SK-N-SH (cell line): ENCODE measurements around the gene KCNT1. TPM values are rescaled to one million over a fixed set of nuclear protein-coding genes. Genes with fewer than 3 reads are reported as not detected.

ENCODE experiments used
- CTCF ChIA-PET: fragments of 300-600, 350-600 bp; formaldehyde crosslinking; extraction: SDS; loops from one replicate; lab custom pipeline; 2021; lab: Yijun Ruan, JAX
- POLR2A ChIA-PET: fragments of 350-600 bp; sonication (Branson Sonifier 250); formaldehyde crosslinking; extraction: SDS; loops from one replicate; lab custom pipeline; 2020; ENCODE audit warnings: antibody characterized with exemption, inconsistent platforms; lab: Yijun Ruan, JAX
- DNase-seq: peaks from one replicate; pipeline ENCODE4 v3.0.0; 2012
- H2AFZ ChIP-seq: fragments of 200-600 bp; sonication (generic); 2 replicates; pipeline ENCODE4 v1.8.1; 2016; ENCODE audit warnings: antibody characterized with exemption, mild to moderate bottlenecking, low read depth
- H3F3A ChIP-seq: fragments of 200-600 bp; sonication (generic); replicated peaks from 2 replicates; pipeline ENCODE3; 2016; ENCODE audit warnings: antibody characterized with exemption, mild to moderate bottlenecking; ENCODE audit not compliant: insufficient read depth
- H3K27ac ChIP-seq, 2 experiments: fragments of 200-500 bp in 1 of 2; fragments of 200-600 bp in 1 of 2; sonication (Bioruptor generic) in 1 of 2; sonication (generic), shearing (Covaris generic) in 1 of 2; 2 replicates each; pipeline versions ENCODE4 v1.5.1 to v1.6.1; 2014 to 2016; ENCODE audit warnings: low read depth in 2 of 2, inconsistent platforms in 1 of 2, low read length in 1 of 2, mild to moderate bottlenecking in 1 of 2, mixed read lengths in 1 of 2
- H3K27me3 ChIP-seq: fragments of 200-600 bp; sonication (generic), shearing (Covaris generic); 2 replicates; pipeline ENCODE4 v1.6.1; 2016; ENCODE audit warnings: mixed run types; ENCODE audit not compliant: insufficient read depth
- H3K36me3 ChIP-seq, 2 experiments: fragments of 200-500 bp in 1 of 2; fragments of 200-600 bp in 1 of 2; sonication (Bioruptor generic) in 1 of 2; sonication (generic) in 1 of 2; replicated peaks in 1 of 2; 2 replicates each; pipeline versions ENCODE3 to v1.5.1; 2014 to 2016; ENCODE audit warnings: low read length in 1 of 2, mild to moderate bottlenecking in 1 of 2; ENCODE audit not compliant: insufficient read depth in 2 of 2, control insufficient read depth in 1 of 2
- H3K4me1 ChIP-seq, 2 experiments: fragments of 200-500 bp in 1 of 2; fragments of 200-600 bp in 1 of 2; sonication (Bioruptor generic) in 1 of 2; sonication (generic), shearing (Covaris generic) in 1 of 2; 2 replicates each; pipeline versions ENCODE4 v1.5.1 to v1.6.1; 2014 to 2016; ENCODE audit warnings: low read depth in 1 of 2, low read length in 1 of 2, mixed run types in 1 of 2; ENCODE audit not compliant: insufficient read depth in 2 of 2, control insufficient read depth in 1 of 2
- H3K4me2 ChIP-seq: fragments of 200-600 bp; sonication (generic), shearing (Covaris generic); 2 replicates; pipeline ENCODE4 v1.6.1; 2017; ENCODE audit warnings: mixed run types
- H3K4me3 ChIP-seq, 2 experiments: fragments of 200-500 bp in 1 of 2; fragments of 200-600 bp in 1 of 2; sonication (Bioruptor generic) in 1 of 2; sonication (generic), shearing (Covaris generic) in 1 of 2; 2 replicates each; pipeline versions ENCODE4 v1.5.1 to v1.8.1; 2014 to 2016; ENCODE audit warnings: low read depth in 2 of 2, inconsistent platforms in 1 of 2, low read length in 1 of 2, mild to moderate bottlenecking in 1 of 2, mixed read lengths in 1 of 2, moderate library complexity in 1 of 2
- H3K79me2 ChIP-seq: fragments of 200-600 bp; sonication (generic); 2 replicates; pipeline ENCODE4 v1.8.1; 2017; ENCODE audit warnings: mild to moderate bottlenecking; ENCODE audit not compliant: insufficient read depth
- H3K9ac ChIP-seq: fragments of 200-600 bp; sonication (generic); 2 replicates; pipeline ENCODE4 v1.6.1; 2017; ENCODE audit warnings: mixed run types
- H3K9me2 ChIP-seq: fragments of 200-600 bp; sonication (generic); 2 replicates; pipeline ENCODE4 v1.6.1; 2017; ENCODE audit warnings: mixed run types
- H3K9me3 ChIP-seq: fragments of 200-600 bp; sonication (generic); 2 replicates; pipeline ENCODE4 v1.6.1; 2017; ENCODE audit warnings: mixed run types, mild to moderate bottlenecking, moderate library complexity
- H4K20me1 ChIP-seq: fragments of 200-600 bp; sonication (generic); 2 replicates; pipeline ENCODE4 v1.6.1; 2017; ENCODE audit warnings: mild to moderate bottlenecking, mixed run types; ENCODE audit not compliant: insufficient read depth
- ELF1 ChIP-seq: IDR thresholded peaks from 2 replicates; pipeline ENCODE4 v1.4.0; 2012
- EZH2phosphoT487 ChIP-seq: fragments of 200-600 bp; sonication (generic); IDR thresholded peaks from 2 replicates; pipeline ENCODE4 v1.6.1; 2017; ENCODE audit warnings: low read depth, mixed run types, mild to moderate bottlenecking, antibody characterized with exemption, moderate library complexity, borderline replicate concordance
- FOSL2 ChIP-seq: IDR thresholded peaks from 2 replicates; pipeline ENCODE4 v1.4.0; 2012; ENCODE audit warnings: low read depth, mild to moderate bottlenecking, moderate library complexity, borderline replicate concordance
- FOXJ3 ChIP-seq: sonication (generic); formaldehyde crosslinking; IDR thresholded peaks from 2 replicates; pipeline ENCODE4 v1.5.1; 2020; ENCODE audit warnings: mild to moderate bottlenecking, missing genetic modification reagents
- GATA2 ChIP-seq: sonication (generic); formaldehyde crosslinking; IDR thresholded peaks from 2 replicates; pipeline ENCODE4 v1.5.0; 2020; ENCODE audit warnings: mild to moderate bottlenecking, missing genetic modification reagents
- NRF1 ChIP-seq: IDR thresholded peaks from 2 replicates; pipeline ENCODE4 v1.6.1; 2012; ENCODE audit warnings: low read depth, mild to moderate bottlenecking, low read length
- RFX5 ChIP-seq: IDR thresholded peaks from 2 replicates; pipeline ENCODE4 v1.6.1; 2012; ENCODE audit warnings: mild to moderate bottlenecking, improper control_type of control experiment, low read length
- RXRA ChIP-seq: IDR thresholded peaks from 2 replicates; pipeline ENCODE4 v1.4.0; 2012; ENCODE audit warnings: low read depth, mild to moderate bottlenecking, borderline replicate concordance
- SIN3A ChIP-seq: IDR thresholded peaks from 2 replicates; pipeline ENCODE4 v1.6.1; 2012; ENCODE audit warnings: low read depth, mild to moderate bottlenecking, low read length, moderate library complexity, borderline replicate concordance
- TCF12 ChIP-seq: IDR thresholded peaks from 2 replicates; pipeline ENCODE4 v1.4.0; 2012
- TEAD4 ChIP-seq: IDR thresholded peaks from 2 replicates; pipeline ENCODE4 v1.4.0; 2012; ENCODE audit warnings: mild to moderate bottlenecking, borderline replicate concordance; ENCODE audit not compliant: insufficient read depth
- WGBS: methylation state at CpG from one replicate; pipeline ENCODE4 v1.1.6; 2017; ENCODE audit warnings: low lambda C conversion rate; 5-methylcytosine and 5-hydroxymethylcytosine counted together
- polyA plus RNA-seq, 3 experiments: library from polyadenylated mRNA; depleted of rRNA; stranded (reverse); fragments of >200 nt; gene quantifications; 2 replicates each; pipeline ENCODE4 v1.2.3, GENCODE V29; 2012
- TF ChIP-seq, protein P1 (sequence below): IDR thresholded peaks from 2 replicates; pipeline ENCODE4 v1.4.0; 2012; ENCODE audit warnings: low read depth, borderline replicate concordance

KCNT1 gene
- polyA plus RNA-seq, 1 of the 3 experiments (the other 2 are of a cell fraction): 0.08 TPM

DNA sequence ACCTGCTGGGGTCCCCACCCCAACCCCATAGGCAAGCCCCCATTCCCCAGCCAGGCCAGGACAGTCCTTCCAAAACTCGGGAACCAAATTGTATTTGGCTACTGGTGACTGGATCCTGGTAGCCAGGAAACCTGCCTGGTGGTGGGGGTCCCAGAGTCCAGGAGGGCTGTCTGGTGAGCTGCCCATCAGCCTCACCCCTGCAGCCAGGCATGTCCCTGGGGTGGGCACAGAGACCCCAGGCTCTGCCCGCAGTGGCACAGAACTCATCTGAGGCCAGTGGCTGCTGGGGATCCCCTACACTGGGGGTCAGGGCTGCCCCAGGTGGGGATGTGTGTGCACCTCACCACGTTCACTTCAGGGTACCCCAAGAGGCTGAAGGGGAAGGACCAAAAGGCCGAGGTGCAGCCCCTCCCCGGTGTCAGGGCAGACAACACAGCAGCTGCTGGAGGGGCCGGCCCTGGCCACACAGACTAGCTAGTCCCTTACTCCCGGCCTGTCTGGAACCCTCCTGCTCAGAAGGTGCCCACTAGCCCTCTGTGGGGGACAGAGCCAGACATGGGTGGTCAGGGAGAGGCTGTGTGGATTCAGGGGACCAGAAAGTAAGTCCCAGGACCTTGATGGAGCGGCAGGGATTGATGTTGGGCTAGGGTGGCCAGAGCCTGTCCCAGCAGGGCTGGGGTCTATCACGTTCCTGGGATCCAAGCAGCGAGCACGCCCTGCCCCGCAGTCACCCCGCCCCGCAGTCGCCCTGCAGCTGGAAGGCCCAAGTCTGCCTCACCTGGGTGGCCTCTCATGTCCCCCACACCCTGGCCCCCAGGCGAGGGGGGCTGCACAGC, 91.5 kb downstream of the KCNT1 start:
- WGBS: 76% methylated on average over 5 of the region's 16 CpGs
- no peak overlapping the region for H2AFZ ChIP-seq
- no peaks in the 10 kb centered on the region for H3K9me3 ChIP-seq
- H3K27ac ChIP-seq: no peak overlapping the region
- no peaks in the 10 kb centered on the region for H3K79me2 ChIP-seq
- H3K9ac ChIP-seq: no peak overlapping the region
- no peaks in the 10 kb centered on the region for H3K9me2 ChIP-seq
- no peaks in the 10 kb centered on the region for H3K27me3 ChIP-seq
- POLR2A ChIA-PET: no interaction called here
- no peak overlapping the region for H3K4me2 ChIP-seq
- no peak for DNase-seq
- H3K4me3 ChIP-seq: no peak overlapping the region
- H4K20me1 ChIP-seq: no peaks in the 10 kb centered on the region
- no peaks in the 10 kb centered on the region for H3F3A ChIP-seq
- CTCF ChIA-PET: no interaction called here
- peaks cover 0 to 6% of the 10 kb centered on the region in 2 experiments; a peak in 1 of 4 replicates for H3K4me1 ChIP-seq
- no peak for TF ChIP-seq SIN3A
- TF ChIP-seq RXRA: no peak
- no peaks in the 10 kb centered on the region for H3K36me3 ChIP-seq

DNA sequence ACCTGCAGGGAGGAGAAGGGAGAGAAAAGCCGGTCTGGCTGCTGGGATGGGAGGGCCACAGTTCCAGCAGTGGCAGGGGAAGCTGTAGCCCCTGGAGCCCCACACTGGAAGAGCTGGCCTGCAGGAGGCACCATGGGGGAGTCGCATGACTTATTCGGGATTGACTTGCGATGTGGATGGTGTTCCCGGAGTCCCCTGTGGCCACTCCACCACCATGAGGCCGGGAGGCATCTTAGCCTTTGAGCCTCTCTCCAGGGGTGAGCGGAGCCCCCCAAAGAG, 92.0 kb downstream of the KCNT1 start:
- Histone ChIP-seq H3K36me3 (no peaks in the 10 kb centered on the region), H3K79me2 (no peaks in the 10 kb centered on the region), H3K9ac (no peak overlapping the region), H4K20me1 (no peaks in the 10 kb centered on the region), H3K4me3 (no peak overlapping the region), H3K27ac (no peak overlapping the region), H3K9me2 (no peaks in the 10 kb centered on the region), H3K27me3 (no peaks in the 10 kb centered on the region), H3K9me3 (no peaks in the 10 kb centered on the region), H3K4me1 (peaks cover 0 to 6% of the 10 kb centered on the region in 2 experiments; a peak in 1 of 4 replicates), H3K4me2 (no peak overlapping the region), H2AFZ (no peak overlapping the region), H3F3A (no peaks in the 10 kb centered on the region)
- TF ChIP-seq NRF1: no peak
- no peak for TF ChIP-seq FOSL2
- no peak for TF ChIP-seq EZH2phosphoT487
- TF ChIP-seq ELF1: no peak
- no peak for TF ChIP-seq FOXJ3 (CRISPR knock-in tag)
- no peak for TF ChIP-seq GATA2 (CRISPR knock-in tag)
- TF ChIP-seq, protein P1, sequence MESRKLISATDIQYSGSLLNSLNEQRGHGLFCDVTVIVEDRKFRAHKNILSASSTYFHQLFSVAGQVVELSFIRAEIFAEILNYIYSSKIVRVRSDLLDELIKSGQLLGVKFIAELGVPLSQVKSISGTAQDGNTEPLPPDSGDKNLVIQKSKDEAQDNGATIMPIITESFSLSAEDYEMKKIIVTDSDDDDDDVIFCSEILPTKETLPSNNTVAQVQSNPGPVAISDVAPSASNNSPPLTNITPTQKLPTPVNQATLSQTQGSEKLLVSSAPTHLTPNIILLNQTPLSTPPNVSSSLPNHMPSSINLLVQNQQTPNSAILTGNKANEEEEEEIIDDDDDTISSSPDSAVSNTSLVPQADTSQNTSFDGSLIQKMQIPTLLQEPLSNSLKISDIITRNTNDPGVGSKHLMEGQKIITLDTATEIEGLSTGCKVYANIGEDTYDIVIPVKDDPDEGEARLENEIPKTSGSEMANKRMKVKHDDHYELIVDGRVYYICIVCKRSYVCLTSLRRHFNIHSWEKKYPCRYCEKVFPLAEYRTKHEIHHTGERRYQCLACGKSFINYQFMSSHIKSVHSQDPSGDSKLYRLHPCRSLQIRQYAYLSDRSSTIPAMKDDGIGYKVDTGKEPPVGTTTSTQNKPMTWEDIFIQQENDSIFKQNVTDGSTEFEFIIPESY: no peak
- TF ChIP-seq RFX5: no peak
- TF ChIP-seq TCF12: no peak
- TF ChIP-seq TEAD4: no peak
- TF ChIP-seq RXRA: no peak
- POLR2A ChIA-PET: no interaction called here
- 20% methylated on average over 3 of the region's 7 CpGs for WGBS
- no peak for DNase-seq
- CTCF ChIA-PET: no interaction called here
